Measurements from ENCODE around the gene FHIT.

Gene FHIT

GRCh38 chr3:60835796-60836195 is 415.5 kb downstream of the FHIT start:
- Histone ChIP-seq H3K36me3 (no peaks in the 10 kb centered on the region), H3K27ac (no peak overlapping the region), H3K27me3 (no peaks in the 10 kb centered on the region), H3K4me3 (ENCODE audit: low read depth in 1 of 2, low read length in 1 of 2) (no peak overlapping the region), H3K9me3 (no peaks in the 10 kb centered on the region), H3K4me1 (ENCODE audit: control insufficient read depth in 1 of 2, insufficient read depth in 1 of 2, low read depth in 1 of 2, low read length in 1 of 2) (no peaks in the 10 kb centered on the region)
- TF ChIP-seq CTCF (IDR thresholded peaks at IDR 0.05) = no peak

- no peak for TF ChIP-seq CTCF (IDR thresholded peaks at IDR 0.05)
- H3K4me1 ChIP-seq (ENCODE audit: control insufficient read depth in 1 of 2, insufficient read depth in 1 of 2, low read depth in 1 of 2, low read length in 1 of 2) = no peaks in the 10 kb centered on the region
- no peak overlapping the region for H3K4me3 ChIP-seq (ENCODE audit: low read depth in 1 of 2, low read length in 1 of 2)
- H3K27ac ChIP-seq = no peak overlapping the region
- no peaks in the 10 kb centered on the region for H3K9me3 ChIP-seq
- H3K27me3 ChIP-seq = no peaks in the 10 kb centered on the region
- H3K36me3 ChIP-seq = no peaks in the 10 kb centered on the region
These were observed 422.2 kb downstream of the FHIT start for GRCh38 chr3:60829058-60829457.

GRCh38 chr3:60827666-60828065 is 423.6 kb downstream of the FHIT start:
- Histone ChIP-seq H3K27me3 (no peaks in the 10 kb centered on the region), H3K4me3 (ENCODE audit: low read depth in 1 of 2, low read length in 1 of 2) (no peak overlapping the region), H3K9me3 (no peaks in the 10 kb centered on the region), H3K36me3 (no peaks in the 10 kb centered on the region), H3K4me1 (ENCODE audit: control insufficient read depth in 1 of 2, insufficient read depth in 1 of 2, low read depth in 1 of 2, low read length in 1 of 2) (no peaks in the 10 kb centered on the region), H3K27ac (no peak overlapping the region)
- TF ChIP-seq CTCF (IDR thresholded peaks at IDR 0.05) = no peak

GRCh38 chr3:60826511-60826910 is 424.7 kb downstream of the FHIT start:
- TF ChIP-seq CTCF (IDR thresholded peaks at IDR 0.05) = no peak
- no peaks in the 10 kb centered on the region for H3K9me3 ChIP-seq
- H3K4me3 ChIP-seq (ENCODE audit: low read depth in 1 of 2, low read length in 1 of 2) = no peak overlapping the region
- H3K4me1 ChIP-seq (ENCODE audit: control insufficient read depth in 1 of 2, insufficient read depth in 1 of 2, low read depth in 1 of 2, low read length in 1 of 2) = no peaks in the 10 kb centered on the region
- no peaks in the 10 kb centered on the region for H3K27me3 ChIP-seq
- H3K36me3 ChIP-seq = no peaks in the 10 kb centered on the region
- no peak overlapping the region for H3K27ac ChIP-seq

GRCh38 chr3:60812502-60812901 is 438.8 kb downstream of the FHIT start:
- no peaks in the 10 kb centered on the region for H3K36me3 ChIP-seq
- no peaks in the 10 kb centered on the region for H3K9me3 ChIP-seq
- no peak overlapping the region for H3K4me3 ChIP-seq (ENCODE audit: low read depth in 1 of 2, low read length in 1 of 2)
- no peak overlapping the region for H3K27ac ChIP-seq
- no peaks in the 10 kb centered on the region for H3K4me1 ChIP-seq (ENCODE audit: control insufficient read depth in 1 of 2, insufficient read depth in 1 of 2, low read depth in 1 of 2, low read length in 1 of 2)
- H3K27me3 ChIP-seq = no peaks in the 10 kb centered on the region
- no peak for TF ChIP-seq CTCF (IDR thresholded peaks at IDR 0.05)

GRCh38 chr3:60810881-60811280 is 440.4 kb downstream of the FHIT start:
- H3K4me1 ChIP-seq (ENCODE audit: control insufficient read depth in 1 of 2, insufficient read depth in 1 of 2, low read depth in 1 of 2, low read length in 1 of 2) = no peaks in the 10 kb centered on the region
- H3K27ac ChIP-seq = no peak overlapping the region
- no peaks in the 10 kb centered on the region for H3K9me3 ChIP-seq
- H3K27me3 ChIP-seq = no peaks in the 10 kb centered on the region
- H3K36me3 ChIP-seq = no peaks in the 10 kb centered on the region
- no peak overlapping the region for H3K4me3 ChIP-seq (ENCODE audit: low read depth in 1 of 2, low read length in 1 of 2)
- TF ChIP-seq CTCF (IDR thresholded peaks at IDR 0.05) = no peak

All from neutrophil (primary cell).